ENCODE results near the gene PEX5L. TPM values are rescaled to one million over a fixed set of nuclear protein-coding genes. Genes with fewer than 3 reads are reported as not detected.

Gene PEX5L
- total RNA-seq, 2 experiments from 2014 or later, result not detected

DNA sequence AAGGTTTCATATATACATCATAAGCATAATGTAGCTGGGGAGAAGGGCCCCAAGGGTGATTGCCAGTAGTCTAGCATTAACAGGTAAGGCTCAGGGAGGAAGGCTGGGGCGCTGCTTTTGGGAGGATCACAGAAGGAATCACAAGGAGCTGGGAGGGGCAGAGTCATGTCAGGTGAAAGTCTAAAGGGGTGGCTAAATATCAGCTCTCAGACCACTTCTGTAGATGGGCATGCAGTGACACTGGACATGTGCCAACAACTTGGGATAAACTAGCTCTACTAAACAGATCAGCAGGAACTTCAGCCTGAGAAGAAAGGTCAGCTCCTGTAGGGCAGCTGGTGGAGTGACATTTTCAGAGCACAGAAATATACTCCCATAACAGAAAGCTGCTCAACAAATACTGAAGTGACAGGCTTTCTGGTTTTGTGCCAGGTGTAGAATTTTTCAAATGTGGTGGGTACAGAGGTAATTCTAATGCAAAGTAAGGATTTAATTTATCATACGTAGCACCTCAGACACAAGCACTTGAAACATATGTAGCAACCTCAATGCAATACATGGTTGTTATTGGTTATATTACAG is 79.4 kb downstream of the PEX5L start:
- Mint-ChIP-seq H3K4me3 (no peak overlapping the region), H3K4me1 (ENCODE audit: low read depth) (no peaks in the 10 kb centered on the region), H3K27ac (no peak overlapping the region), H3K27me3 (peaks cover 34% of the 10 kb centered on the region), H3K9me3 (no peaks in the 10 kb centered on the region), H3K36me3 (ENCODE audit: low read depth) (no peaks in the 10 kb centered on the region)
- Histone ChIP-seq H3K27ac (ENCODE audit: low read depth in 1 of 2, low read length in 2 of 2) (no peak overlapping the region), H3K4me1 (ENCODE audit: insufficient read depth, low read length) (no peaks in the 10 kb centered on the region), H3K27me3 (ENCODE audit: control insufficient read depth in 1 of 2, insufficient read depth in 2 of 2, low read length in 2 of 2) (peaks cover 0 to 3% of the 10 kb centered on the region in 2 experiments), H3K4me3 (ENCODE audit: low read length) (no peak overlapping the region), H3K36me3 (ENCODE audit: insufficient read depth, low read length) (no peaks in the 10 kb centered on the region), H3K9me3 (ENCODE audit: control insufficient read depth in 1 of 2, insufficient read depth in 1 of 2, low read length in 2 of 2) (no peaks in the 10 kb centered on the region)
- ChIA-PET POLR2A (no interaction called here), CTCF (no interaction called here)
- TF ChIP-seq, protein P1, sequence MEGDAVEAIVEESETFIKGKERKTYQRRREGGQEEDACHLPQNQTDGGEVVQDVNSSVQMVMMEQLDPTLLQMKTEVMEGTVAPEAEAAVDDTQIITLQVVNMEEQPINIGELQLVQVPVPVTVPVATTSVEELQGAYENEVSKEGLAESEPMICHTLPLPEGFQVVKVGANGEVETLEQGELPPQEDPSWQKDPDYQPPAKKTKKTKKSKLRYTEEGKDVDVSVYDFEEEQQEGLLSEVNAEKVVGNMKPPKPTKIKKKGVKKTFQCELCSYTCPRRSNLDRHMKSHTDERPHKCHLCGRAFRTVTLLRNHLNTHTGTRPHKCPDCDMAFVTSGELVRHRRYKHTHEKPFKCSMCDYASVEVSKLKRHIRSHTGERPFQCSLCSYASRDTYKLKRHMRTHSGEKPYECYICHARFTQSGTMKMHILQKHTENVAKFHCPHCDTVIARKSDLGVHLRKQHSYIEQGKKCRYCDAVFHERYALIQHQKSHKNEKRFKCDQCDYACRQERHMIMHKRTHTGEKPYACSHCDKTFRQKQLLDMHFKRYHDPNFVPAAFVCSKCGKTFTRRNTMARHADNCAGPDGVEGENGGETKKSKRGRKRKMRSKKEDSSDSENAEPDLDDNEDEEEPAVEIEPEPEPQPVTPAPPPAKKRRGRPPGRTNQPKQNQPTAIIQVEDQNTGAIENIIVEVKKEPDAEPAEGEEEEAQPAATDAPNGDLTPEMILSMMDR (IDR thresholded peaks at IDR 0.05), result no peak
- intact Hi-C loops (cut with DNase I, micrococcal nuclease), result no loop called here
- DNase-seq (no peak), ATAC-seq (ENCODE audit: poor library complexity) (no peak)

GRCh38 chr3:179956416-179956830 is 80.3 kb downstream of the PEX5L start:
- ATAC-seq (ENCODE audit: poor library complexity), result no peak
- intact Hi-C loops (cut with DNase I, micrococcal nuclease), result no loop called here

DNA sequence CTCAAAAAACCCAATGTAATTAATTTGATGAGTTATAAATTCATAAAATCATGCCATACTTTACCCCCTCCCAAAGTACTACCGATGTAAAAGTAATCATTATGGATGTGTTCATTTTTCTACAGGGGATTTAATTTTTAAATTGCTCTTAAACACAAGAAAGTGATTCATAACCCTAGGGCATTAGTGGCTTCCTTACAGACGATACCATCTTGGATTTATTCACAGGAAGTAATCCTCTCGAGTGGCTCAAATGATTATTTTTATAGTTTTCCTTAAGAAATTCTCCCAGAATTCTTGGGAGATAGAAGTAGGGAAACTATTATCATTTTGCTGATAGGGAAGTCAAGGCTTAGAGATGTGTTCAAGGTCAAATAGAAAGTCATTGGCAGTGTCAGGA is 80.9 kb downstream of the PEX5L start:
- ChIA-PET CTCF (no interaction called here), POLR2A (no interaction called here)
- peaks cover 44% of the 10 kb centered on the region for H3K27me3 Mint-ChIP-seq
- TF ChIP-seq, protein P1 (IDR thresholded peaks at IDR 0.05), result no peak
- no peak overlapping the region for H3K27ac Mint-ChIP-seq
- H3K9me3 ChIP-seq (ENCODE audit: control insufficient read depth in 1 of 2, insufficient read depth in 1 of 2, low read length in 2 of 2), result no peaks in the 10 kb centered on the region
- H3K4me1 Mint-ChIP-seq (ENCODE audit: low read depth), result no peaks in the 10 kb centered on the region
- H3K27me3 ChIP-seq (ENCODE audit: control insufficient read depth in 1 of 2, insufficient read depth in 2 of 2, low read length in 2 of 2), result peaks cover 0 to 3% of the 10 kb centered on the region in 2 experiments
- no peak for DNase-seq
- H3K36me3 ChIP-seq (ENCODE audit: insufficient read depth, low read length), result no peaks in the 10 kb centered on the region
- no peaks in the 10 kb centered on the region for H3K4me1 ChIP-seq (ENCODE audit: insufficient read depth, low read length)
- H3K4me3 Mint-ChIP-seq, result no peak overlapping the region
- no peak for ATAC-seq (ENCODE audit: poor library complexity)
- no peak overlapping the region for H3K4me3 ChIP-seq (ENCODE audit: low read length)
- no peak overlapping the region for H3K27ac ChIP-seq (ENCODE audit: low read depth in 1 of 2, low read length in 2 of 2)
- no peaks in the 10 kb centered on the region for H3K9me3 Mint-ChIP-seq
- intact Hi-C loops (cut with DNase I, micrococcal nuclease), result no loop called here
- no peaks in the 10 kb centered on the region for H3K36me3 Mint-ChIP-seq (ENCODE audit: low read depth)

More at GRCh38 chr3:179956416-179956830, 80.3 kb downstream of the PEX5L start:
- H3K4me3 Mint-ChIP-seq, result no peak overlapping the region
- Histone ChIP-seq H3K27me3 (ENCODE audit: control insufficient read depth in 1 of 2, insufficient read depth in 2 of 2, low read length in 2 of 2) (peaks cover 0 to 3% of the 10 kb centered on the region in 2 experiments), H3K4me1 (ENCODE audit: insufficient read depth, low read length) (no peaks in the 10 kb centered on the region), H3K9me3 (ENCODE audit: control insufficient read depth in 1 of 2, insufficient read depth in 1 of 2, low read length in 2 of 2) (no peaks in the 10 kb centered on the region), H3K4me3 (ENCODE audit: low read length) (no peak overlapping the region), H3K27ac (ENCODE audit: low read depth in 1 of 2, low read length in 2 of 2) (no peak overlapping the region), H3K36me3 (ENCODE audit: insufficient read depth, low read length) (no peaks in the 10 kb centered on the region)
- no peaks in the 10 kb centered on the region for H3K4me1 Mint-ChIP-seq (ENCODE audit: low read depth)
- no peaks in the 10 kb centered on the region for H3K36me3 Mint-ChIP-seq (ENCODE audit: low read depth)
- DNase-seq, result peak in 2 of 14 experiments; percentile 5 to 25
- TF ChIP-seq, protein P1 (IDR thresholded peaks at IDR 0.05), result no peak
- no peak overlapping the region for H3K27ac Mint-ChIP-seq
- ChIA-PET CTCF (no interaction called here), POLR2A (no interaction called here)
- no peaks in the 10 kb centered on the region for H3K9me3 Mint-ChIP-seq
- H3K27me3 Mint-ChIP-seq, result peaks cover 39% of the 10 kb centered on the region

Measured in CD4-positive, alpha-beta T cell (primary cell).